ENCODE data around the gene PITPNB.

Gene PITPNB

GRCh38 chr22:27913162-27913741 lies 5.8 kb downstream of the PITPNB start:
- Histone ChIP-seq H3K4me2 (ENCODE audit: low read length) (no peak overlapping the region), H3K9me3 (ENCODE audit: control insufficient read depth, low read length) (no peaks in the 10 kb centered on the region), H3K4me3 (ENCODE audit: low read depth, low read length) (no peak overlapping the region), H3K79me2 (peaks cover 3% of the 10 kb centered on the region), H3K27me3 (ENCODE audit: control insufficient read depth, insufficient read depth, low read length) (no peaks in the 10 kb centered on the region), H3K4me1 (no peaks in the 10 kb centered on the region), H3K27ac (no peak overlapping the region), H3K36me3 (ENCODE audit: control insufficient read depth, insufficient read depth, low read length) (no peaks in the 10 kb centered on the region), H3K9ac (no peak overlapping the region), H2AFZ (no peak overlapping the region)
- TF ChIP-seq CTCF (IDR thresholded peaks at IDR 0.05), result no peak

GRCh38 chr22:27912101-27912500 lies 7.0 kb downstream of the PITPNB start:
- no peak overlapping the region for H3K27ac ChIP-seq
- no peaks in the 10 kb centered on the region for H3K4me1 ChIP-seq
- H3K79me2 ChIP-seq, result peaks cover 5% of the 10 kb centered on the region

DNA sequence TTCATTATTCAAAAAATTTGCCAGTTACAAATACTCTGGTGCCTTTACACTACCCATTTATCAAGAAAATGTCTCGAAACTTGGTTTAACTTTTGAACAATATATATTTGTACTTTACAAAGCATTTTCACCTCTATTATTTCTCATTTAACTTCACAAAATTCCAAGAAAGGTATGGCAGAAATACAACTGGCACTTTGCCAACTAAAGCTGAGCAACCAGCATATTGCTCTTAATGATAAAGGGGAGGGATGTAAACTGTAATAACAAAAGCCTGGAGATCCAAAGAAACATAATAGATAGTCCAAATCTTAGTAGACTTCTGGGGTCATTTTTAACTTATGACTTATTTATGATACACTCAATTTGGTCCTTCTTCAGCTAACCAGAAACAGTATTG lies 7.7 kb downstream of the PITPNB start:
- Histone ChIP-seq H3K36me3 (ENCODE audit: control insufficient read depth, insufficient read depth, low read length) (no peaks in the 10 kb centered on the region), H2AFZ (no peak overlapping the region), H3K27ac (no peak overlapping the region), H3K4me3 (ENCODE audit: low read depth, low read length) (no peak overlapping the region), H3K4me1 (no peaks in the 10 kb centered on the region), H3K9ac (no peak overlapping the region), H3K79me2 (peaks cover 2% of the 10 kb centered on the region), H3K4me2 (ENCODE audit: low read length) (no peak overlapping the region), H3K27me3 (ENCODE audit: control insufficient read depth, insufficient read depth, low read length) (no peaks in the 10 kb centered on the region), H3K9me3 (ENCODE audit: control insufficient read depth, low read length) (no peaks in the 10 kb centered on the region)
- TF ChIP-seq CTCF (IDR thresholded peaks at IDR 0.05), result no peak

More at GRCh38 chr22:27912101-27912500, 7.0 kb downstream of the PITPNB start:
- H3K9ac ChIP-seq, result no peak overlapping the region
- no peaks in the 10 kb centered on the region for H3K36me3 ChIP-seq (ENCODE audit: control insufficient read depth, insufficient read depth, low read length)
- H2AFZ ChIP-seq, result no peak overlapping the region
- no peaks in the 10 kb centered on the region for H3K27me3 ChIP-seq (ENCODE audit: control insufficient read depth, insufficient read depth, low read length)
- no peak overlapping the region for H3K4me3 ChIP-seq (ENCODE audit: low read depth, low read length)
- H3K4me2 ChIP-seq (ENCODE audit: low read length), result no peak overlapping the region
- TF ChIP-seq CTCF (IDR thresholded peaks at IDR 0.05), result no peak
- H3K9me3 ChIP-seq (ENCODE audit: control insufficient read depth, low read length), result no peaks in the 10 kb centered on the region

- no peaks in the 10 kb centered on the region for H3K36me3 ChIP-seq (ENCODE audit: control insufficient read depth, insufficient read depth, low read length)
- TF ChIP-seq CTCF (IDR thresholded peaks at IDR 0.05), result no peak
- H3K9me3 ChIP-seq (ENCODE audit: control insufficient read depth, low read length), result no peaks in the 10 kb centered on the region
- H3K4me2 ChIP-seq (ENCODE audit: low read length), result no peak overlapping the region
- no peak overlapping the region for H3K27ac ChIP-seq
- peaks cover 2% of the 10 kb centered on the region for H3K79me2 ChIP-seq
- no peak overlapping the region for H2AFZ ChIP-seq
- no peaks in the 10 kb centered on the region for H3K4me1 ChIP-seq
- H3K27me3 ChIP-seq (ENCODE audit: control insufficient read depth, insufficient read depth, low read length), result no peaks in the 10 kb centered on the region
- no peak overlapping the region for H3K9ac ChIP-seq
- no peak overlapping the region for H3K4me3 ChIP-seq (ENCODE audit: low read depth, low read length)
Observed at GRCh38 chr22:27906241-27906640, 12.8 kb downstream of the PITPNB start.

GRCh38 chr22:27905653-27906052 lies 13.4 kb downstream of the PITPNB start:
- no peaks in the 10 kb centered on the region for H3K9me3 ChIP-seq (ENCODE audit: control insufficient read depth, low read length)
- H3K27me3 ChIP-seq (ENCODE audit: control insufficient read depth, insufficient read depth, low read length), result no peaks in the 10 kb centered on the region
- H3K4me1 ChIP-seq, result no peaks in the 10 kb centered on the region
- peaks cover 2% of the 10 kb centered on the region for H3K79me2 ChIP-seq
- H3K4me2 ChIP-seq (ENCODE audit: low read length), result no peak overlapping the region
- no peak overlapping the region for H2AFZ ChIP-seq
- no peak overlapping the region for H3K27ac ChIP-seq
- no peak overlapping the region for H3K9ac ChIP-seq
- no peak for TF ChIP-seq CTCF (IDR thresholded peaks at IDR 0.05)
- no peaks in the 10 kb centered on the region for H3K36me3 ChIP-seq (ENCODE audit: control insufficient read depth, insufficient read depth, low read length)
- no peak overlapping the region for H3K4me3 ChIP-seq (ENCODE audit: low read depth, low read length)
